IMR-90 (cell line): Measurements from ENCODE around the gene VOPP1. TPM values are rescaled to one million over a fixed set of nuclear protein-coding genes. Genes with fewer than 3 reads are reported as not detected.

ENCODE experiments used
- ATAC-seq: fragments of 200-7000 bp; cut with Tn5 transposase; 2 replicates; pipeline ENCODE4 v1.9.1; 2020; ENCODE audit warnings: low read depth, mild to moderate bottlenecking, moderate library complexity
- BruUV-seq: library from RNA; stranded (reverse); fragments of 400-500 nt; replicated peaks from 2 replicates; lab custom pipeline; 2021; lab: Mats Ljungman, UMichigan
- CTCF ChIA-PET: fragments of 300-600 bp; formaldehyde crosslinking; extraction: SDS; loops from one replicate; lab custom pipeline; 2021; ENCODE audit warnings: antibody characterized with exemption; lab: Yijun Ruan, JAX
- POLR2A ChIA-PET: fragments of 300-600 bp; sonication (Branson Sonifier 250); formaldehyde crosslinking; loops from one replicate; lab custom pipeline; 2022; ENCODE audit warnings: antibody characterized with exemption; ENCODE audit not compliant: unreplicated experiment; lab: Charles Lee
- DNase-seq: peaks from one replicate; pipeline ENCODE4 v3.0.0; 2013
- H2AFZ ChIP-seq: replicated peaks from 2 replicates; pipeline ENCODE3; 2013; ENCODE audit warnings: low read length, mild to moderate bottlenecking; ENCODE audit not compliant: poor library complexity
- H2AK5ac ChIP-seq: 2 replicates; pipeline ENCODE4 v1.6.1; 2013; ENCODE audit warnings: low read depth, low read length, inconsistent platforms
- H2AK9ac ChIP-seq: replicated peaks from 2 replicates; pipeline ENCODE3; 2013; ENCODE audit warnings: mild to moderate bottlenecking, low read depth, low read length, moderate library complexity; ENCODE audit not compliant: poor library complexity
- H2BK120ac ChIP-seq: 2 replicates; pipeline ENCODE4 v1.6.1; 2013; ENCODE audit warnings: low read depth, low read length, inconsistent platforms
- H2BK15ac ChIP-seq: 3 replicates; pipeline ENCODE4 v1.6.1; 2013; ENCODE audit warnings: low read depth, low read length, inconsistent platforms
- H2BK20ac ChIP-seq: 2 replicates; pipeline ENCODE4 v1.6.1; 2013; ENCODE audit warnings: low read depth, mild to moderate bottlenecking, inconsistent platforms, low read length, moderate library complexity
- H2BK5ac ChIP-seq: 2 replicates; pipeline ENCODE4 v1.6.1; 2013; ENCODE audit warnings: mild to moderate bottlenecking, low read depth, low read length, inconsistent platforms; ENCODE audit not compliant: poor library complexity, severe bottlenecking
- H3K14ac ChIP-seq: replicated peaks from 2 replicates; pipeline ENCODE4 v1.6.1; 2013; ENCODE audit warnings: low read depth, low read length, inconsistent platforms
- H3K18ac ChIP-seq: 2 replicates; pipeline ENCODE4 v1.6.1; 2013; ENCODE audit warnings: low read depth, low read length, control low read depth
- H3K23ac ChIP-seq: 2 replicates; pipeline ENCODE4 v1.6.1; 2013; ENCODE audit warnings: low read depth, low read length, inconsistent platforms
- H3K27ac ChIP-seq: 2 replicates; pipeline ENCODE4 v1.5.1; 2013; ENCODE audit warnings: mild to moderate bottlenecking, control low read depth, low read length; ENCODE audit not compliant: insufficient read depth
- H3K27me3 ChIP-seq: 2 replicates; pipeline ENCODE4 v1.6.1; 2013; ENCODE audit warnings: low read length; ENCODE audit not compliant: control insufficient read depth, insufficient read depth
- H3K36me3 ChIP-seq: 2 replicates; pipeline ENCODE4 v1.6.1; 2013; ENCODE audit warnings: low read length, mixed read lengths; ENCODE audit not compliant: control insufficient read depth, insufficient read depth
- H3K4ac ChIP-seq: 2 replicates; pipeline ENCODE4 v1.6.1; 2013; ENCODE audit warnings: low read depth, low read length, inconsistent platforms
- H3K4me1 ChIP-seq: 2 replicates; pipeline ENCODE4 v1.6.1; 2013; ENCODE audit warnings: low read length, mixed read lengths; ENCODE audit not compliant: control insufficient read depth, insufficient read depth
- H3K4me2 ChIP-seq: 2 replicates; pipeline ENCODE4 v1.6.1; 2013; ENCODE audit warnings: low read depth, mild to moderate bottlenecking, control low read depth, low read length, moderate library complexity
- H3K4me3 ChIP-seq: 2 replicates; pipeline ENCODE4 v1.5.1; 2013; ENCODE audit warnings: low read depth, mild to moderate bottlenecking, control low read depth, low read length, moderate library complexity; ENCODE audit not compliant: insufficient read depth
- H3K56ac ChIP-seq: 2 replicates; pipeline ENCODE4 v1.6.1; 2013; ENCODE audit warnings: low read length, inconsistent platforms; ENCODE audit not compliant: insufficient read depth; ENCODE audit errors: extremely low read depth
- H3K79me1 ChIP-seq, 2 experiments: 2 replicates each; pipeline ENCODE4 v1.6.1; 2013; ENCODE audit warnings: low read length in 2 of 2, inconsistent platforms in 1 of 2, low read depth in 1 of 2
- H3K9ac ChIP-seq: 2 replicates; pipeline ENCODE4 v1.6.1; 2013; ENCODE audit warnings: low read depth, low read length, control low read depth
- H3K9me1 ChIP-seq: 2 replicates; pipeline ENCODE4 v1.6.1; 2013; ENCODE audit warnings: low read length, inconsistent platforms; ENCODE audit not compliant: insufficient read depth
- H3K9me3 ChIP-seq: 2 replicates; pipeline ENCODE4 v1.6.1; 2013; ENCODE audit warnings: low read length; ENCODE audit not compliant: control insufficient read depth, insufficient read depth
- H4K20me1 ChIP-seq: 2 replicates; pipeline ENCODE4 v1.6.1; 2013; ENCODE audit warnings: low read length, inconsistent platforms; ENCODE audit not compliant: insufficient read depth
- H4K5ac ChIP-seq: 2 replicates; pipeline ENCODE4 v1.6.1; 2013; ENCODE audit warnings: mild to moderate bottlenecking, low read depth, low read length, control low read depth
- H4K8ac ChIP-seq, 2 experiments: 2 replicates each; pipeline ENCODE4 v1.6.1; 2013; ENCODE audit warnings: low read depth in 2 of 2, low read length in 2 of 2, control low read depth in 1 of 2, inconsistent platforms in 1 of 2
- H4K91ac ChIP-seq: 2 replicates; pipeline ENCODE4 v1.6.1; 2013; ENCODE audit warnings: low read depth, low read length, inconsistent platforms; ENCODE audit not compliant: insufficient read depth
- BHLHE40 ChIP-seq: fragments of 150-350 bp; IDR thresholded peaks from 2 replicates; pipeline ENCODE4 v1.6.1; 2016; ENCODE audit warnings: mild to moderate bottlenecking, low read depth, low read length
- CEBPB ChIP-seq: IDR thresholded peaks from 2 replicates; pipeline ENCODE4 v1.6.1; 2012; ENCODE audit warnings: low read depth, low read length, improper control_type of control experiment
- MXI1 ChIP-seq: IDR thresholded peaks from 2 replicates; pipeline ENCODE4 v1.6.1; 2012; ENCODE audit warnings: low read depth, mild to moderate bottlenecking, low read length, moderate library complexity, borderline replicate concordance
- NFE2L2 ChIP-seq: fragments of 150-350 bp; IDR thresholded peaks from 2 replicates; pipeline ENCODE4 v1.6.1; 2016; ENCODE audit warnings: low read depth, mild to moderate bottlenecking, low read length
- RAD21 ChIP-seq: IDR thresholded peaks from 2 replicates; pipeline ENCODE4 v1.6.1; 2012; ENCODE audit warnings: low read length, improper control_type of control experiment
- RCOR1 ChIP-seq: IDR thresholded peaks from 2 replicates; pipeline ENCODE4 v1.6.1; 2012; ENCODE audit warnings: mild to moderate bottlenecking, low read length, improper control_type of control experiment; ENCODE audit not compliant: insufficient replicate concordance
- RFX5 ChIP-seq: IDR thresholded peaks from 2 replicates; pipeline ENCODE4 v1.8.0; 2012; ENCODE audit warnings: low read depth, mild to moderate bottlenecking, low read length, moderate library complexity
- WGBS, 2 experiments: methylation state at CpG; one replicate each; pipeline versions ENCODE4 v1.1.5 to v1.1.7; 2013; ENCODE audit warnings: missing lambda C conversion rate in 2 of 2; ENCODE audit not compliant: insufficient read length in 1 of 2; ENCODE audit errors: extremely low coverage in 2 of 2; 5-methylcytosine and 5-hydroxymethylcytosine counted together
- dilution Hi-C: fragments of 300-500 bp; cut with HindIII; formaldehyde crosslinking; loops from one replicate; pipeline ENCODE4 v1.14.3; 2018; ENCODE audit warnings: low sequenced_read_pairs; ENCODE audit not compliant: unreplicated experiment
- in situ Hi-C: fragments of 300-500 bp; cut with MboI; formaldehyde crosslinking; loops from 3 replicates; pipeline ENCODE4 v1.14.3; 2019; ENCODE audit warnings: low sequenced_read_pairs, inconsistent platforms, mixed read lengths
- intact Hi-C: fragments of 100-400 bp; cut with micrococcal nuclease; formaldehyde crosslinking; loops from 2 replicates; pipeline ENCODE4 v1.10.0; 2022
- polyA plus RNA-seq, 3 experiments: library from polyadenylated mRNA; depleted of rRNA; stranded (reverse); fragments of >200 nt; gene quantifications; 2 replicates each; pipeline ENCODE4 v1.2.3, GENCODE V29; 2012; ENCODE audit warnings: low replicate concordance in 1 of 3
- total RNA-seq: library from RNA; depleted of rRNA; stranded (reverse); fragments of >200 nt; gene quantifications from 2 replicates; pipeline ENCODE4 v1.2.3, GENCODE V29; 2012
- TF ChIP-seq, protein P1 (sequence below): fragments of 150-350 bp; IDR thresholded peaks from 2 replicates; pipeline ENCODE4 v1.6.1; 2017; ENCODE audit warnings: mild to moderate bottlenecking, antibody characterized with exemption, low read length, low read depth
- TF ChIP-seq, protein P2 (sequence below): fragments of 150-350 bp; IDR thresholded peaks from 2 replicates; pipeline ENCODE4 v1.6.1; 2016; ENCODE audit warnings: low read depth, mild to moderate bottlenecking, low read length, moderate library complexity, borderline replicate concordance

Gene VOPP1
- total and polyA plus RNA-seq, 2 of the 4 experiments (the other 2 are of a cell fraction): 60.2 to 94.5 TPM

DNA sequence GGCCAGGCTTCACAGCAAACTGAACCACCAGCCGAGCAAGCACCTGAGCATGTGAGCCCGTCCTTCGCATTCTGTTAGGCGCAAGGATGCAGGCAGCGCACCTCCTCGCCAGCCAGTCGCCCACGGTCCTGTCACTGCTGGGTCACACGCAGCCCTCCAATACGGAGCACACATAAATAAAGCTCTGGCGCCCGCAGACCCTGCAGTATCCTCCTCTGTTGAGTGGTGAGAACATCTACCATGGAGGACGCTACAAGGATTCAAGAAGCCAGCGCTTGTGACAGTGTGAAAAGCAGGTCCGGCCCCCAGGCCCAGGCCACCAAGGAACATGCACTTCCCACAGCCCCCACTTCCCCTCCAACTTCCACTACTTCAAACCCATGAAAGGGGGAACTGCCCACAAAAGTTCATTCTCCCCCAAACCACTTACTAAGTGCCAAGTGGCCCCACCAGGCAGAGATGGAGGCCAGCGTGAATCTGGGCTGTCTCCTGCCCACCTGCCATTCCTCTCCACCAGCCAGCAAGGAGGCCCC lies 34.8 kb downstream of the VOPP1 start:
- ChIA-PET CTCF (no interaction called here), POLR2A (no interaction called here)
- Histone ChIP-seq H3K9ac (no peak overlapping the region), H2BK15ac (no peak overlapping the region), H3K4me2 (no peak overlapping the region), H4K5ac (no peak overlapping the region), H3K56ac (no peak overlapping the region), H4K20me1 (peaks cover 73% of the 10 kb centered on the region), H3K9me1 (peaks cover 54% of the 10 kb centered on the region), H2AK9ac (no peak overlapping the region), H3K23ac (no peak overlapping the region), H2AK5ac (peak overlapping the region; percentile 37), H3K4ac (peak overlapping the region; percentile 33; the same call in 1 of the 2 replicates), H3K27me3 (no peaks in the 10 kb centered on the region), H3K14ac (no peak overlapping the region), H3K27ac (no peak overlapping the region), H3K4me3 (no peak overlapping the region), H2BK5ac (no peak overlapping the region), H2BK20ac (no peak overlapping the region), H4K91ac (no peak overlapping the region), H3K36me3 (peaks cover 2% of the 10 kb centered on the region; the same call in 1 of the 2 replicates), H4K8ac (no peak overlapping the region), H3K9me3 (no peaks in the 10 kb centered on the region), H3K18ac (no peak overlapping the region), H2AFZ (no peak overlapping the region), H3K79me1 (peaks cover 40 to 90% of the 10 kb centered on the region in 2 experiments), H3K4me1 (peaks cover 32% of the 10 kb centered on the region), H2BK120ac (no peak overlapping the region)
- no TSS peak for BruUV-seq
- TF ChIP-seq RFX5 (no peak), CEBPB (no peak), RCOR1 (no peak), MXI1 (no peak), NFE2L2 (no peak), RAD21 (no peak), BHLHE40 (no peak)
- TF ChIP-seq, protein P1, sequence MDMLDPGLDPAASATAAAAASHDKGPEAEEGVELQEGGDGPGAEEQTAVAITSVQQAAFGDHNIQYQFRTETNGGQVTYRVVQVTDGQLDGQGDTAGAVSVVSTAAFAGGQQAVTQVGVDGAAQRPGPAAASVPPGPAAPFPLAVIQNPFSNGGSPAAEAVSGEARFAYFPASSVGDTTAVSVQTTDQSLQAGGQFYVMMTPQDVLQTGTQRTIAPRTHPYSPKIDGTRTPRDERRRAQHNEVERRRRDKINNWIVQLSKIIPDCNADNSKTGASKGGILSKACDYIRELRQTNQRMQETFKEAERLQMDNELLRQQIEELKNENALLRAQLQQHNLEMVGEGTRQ: no peak
- TF ChIP-seq, protein P2, sequence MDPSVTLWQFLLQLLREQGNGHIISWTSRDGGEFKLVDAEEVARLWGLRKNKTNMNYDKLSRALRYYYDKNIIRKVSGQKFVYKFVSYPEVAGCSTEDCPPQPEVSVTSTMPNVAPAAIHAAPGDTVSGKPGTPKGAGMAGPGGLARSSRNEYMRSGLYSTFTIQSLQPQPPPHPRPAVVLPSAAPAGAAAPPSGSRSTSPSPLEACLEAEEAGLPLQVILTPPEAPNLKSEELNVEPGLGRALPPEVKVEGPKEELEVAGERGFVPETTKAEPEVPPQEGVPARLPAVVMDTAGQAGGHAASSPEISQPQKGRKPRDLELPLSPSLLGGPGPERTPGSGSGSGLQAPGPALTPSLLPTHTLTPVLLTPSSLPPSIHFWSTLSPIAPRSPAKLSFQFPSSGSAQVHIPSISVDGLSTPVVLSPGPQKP: no peak
- dilution Hi-C loops (no loop called here), in situ Hi-C loops (no loop called here), intact Hi-C loops (no loop called here)
- DNase-seq (no peak), ATAC-seq (no peak)
- WGBS, 2 experiments: 100% methylated on average over 7 of the region's 16 CpGs; no CpG with 5 or more reads in 1 of the 2 experiments
